NCI-H1436 treated with DMSO at 0.1 percent for 48 hours (cell line): ENCODE data around the gene NUTM2D.
"Not testable (repeated sequence)": the region's sequence is repeated elsewhere in the genome, so short reads cannot be mapped to it uniquely, and the experiment has no call there.

Experiments
- DNase-seq: peaks from one replicate; lab custom pipeline; 2025; lab: John Stamatoyannopoulos, UW

NUTM2D gene

GRCh38 chr10:87379115-87379514, 21.6 kb downstream of the NUTM2D start:
- not testable (repeated sequence) for DNase-seq

GRCh38 chr10:87383149-87383857, 25.8 kb downstream of the NUTM2D start:
- not testable (repeated sequence) for DNase-seq

- DNase-seq: not testable (repeated sequence)
Measured at GRCh38 chr10:87384283-87384682, 26.7 kb downstream of the NUTM2D start.

GRCh38 chr10:87385762-87386360, 28.3 kb downstream of the NUTM2D start:
- DNase-seq: not testable (repeated sequence)

- DNase-seq: not testable (repeated sequence)
Measured at GRCh38 chr10:87391360-87391759, 33.8 kb downstream of the NUTM2D start.

GRCh38 chr10:87396206-87396605, 38.7 kb downstream of the NUTM2D start:
- not testable (repeated sequence) for DNase-seq

GRCh38 chr10:87398436-87398835, 40.9 kb downstream of the NUTM2D start:
- DNase-seq: not testable (repeated sequence)

- not testable (repeated sequence) for DNase-seq
Measured at GRCh38 chr10:87407516-87408467, 50.2 kb downstream of the NUTM2D start.

- DNase-seq: not testable (repeated sequence)
Measured at GRCh38 chr10:87413921-87414320, 56.4 kb downstream of the NUTM2D start.
